Hematopoietic multipotent progenitor cell treated with erythropoietin and hydrocortisone succinate and interleukin-3 and kit ligand, for 4 days (in vitro differentiated cells): Measurements from ENCODE around the gene COL5A1.
A peak's percentile ranks its signal among the peaks of the same experiment; 100 is the strongest.
"Not testable (repeated sequence)": the region's sequence is repeated elsewhere in the genome, so short reads cannot be mapped to it uniquely, and the experiment has no call there.

Source experiments
- DNase-seq: peaks from one replicate; pipeline ENCODE4 v3.0.0-alpha.2; 2015

COL5A1 gene

DNA sequence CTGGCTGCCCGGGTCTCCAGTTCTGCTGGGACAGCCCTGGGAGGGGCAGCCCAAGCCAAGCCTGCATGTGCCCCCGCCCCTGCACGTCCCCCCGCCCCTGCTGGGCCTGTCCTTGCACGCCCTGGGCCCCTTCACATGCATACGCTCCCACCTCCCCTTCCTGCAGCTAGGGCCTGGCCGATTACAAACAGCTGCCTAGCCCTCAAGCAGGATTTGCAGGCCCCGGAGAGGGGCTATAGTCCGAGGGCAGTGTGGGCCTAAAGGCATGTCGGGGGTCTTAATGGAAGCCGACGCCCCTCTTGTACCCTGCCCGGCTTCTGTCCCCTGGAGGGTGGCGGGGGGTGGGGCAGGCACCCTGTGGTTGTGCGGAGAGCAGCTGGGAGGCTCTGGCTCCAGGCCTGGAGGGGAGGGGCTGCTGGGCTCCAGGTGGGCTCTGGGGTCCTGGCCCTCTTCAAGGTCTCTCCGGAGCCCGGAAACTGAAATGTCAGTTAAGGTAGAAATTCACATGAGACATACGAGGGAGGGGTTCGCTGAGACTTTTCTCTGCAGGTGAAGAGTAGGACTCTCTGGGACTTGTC lies 16.9 kb downstream of the COL5A1 start:
- no peak for DNase-seq

DNA sequence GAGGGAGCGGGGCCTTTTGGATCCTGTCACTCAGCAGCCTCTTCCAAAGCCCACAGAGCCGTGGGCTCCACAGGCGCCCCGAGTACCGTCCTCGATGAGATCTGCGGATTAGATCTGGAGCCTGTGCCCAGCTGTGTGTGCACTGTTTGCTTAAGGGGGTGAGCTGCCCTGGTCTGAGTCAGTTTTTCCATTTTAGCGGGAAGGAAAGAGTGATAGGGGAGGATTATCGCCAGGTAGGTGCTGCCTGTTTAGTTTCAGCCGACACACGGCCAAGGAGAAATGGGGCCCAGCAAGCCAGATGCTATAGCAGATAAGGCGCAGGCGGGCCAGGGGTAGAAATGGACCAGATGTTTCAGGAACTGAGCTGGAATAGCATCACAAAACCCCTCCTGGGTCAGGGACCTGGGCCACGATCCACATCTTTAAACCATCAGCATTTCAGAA lies 18.1 kb downstream of the COL5A1 start:
- DNase-seq: no peak

DNA sequence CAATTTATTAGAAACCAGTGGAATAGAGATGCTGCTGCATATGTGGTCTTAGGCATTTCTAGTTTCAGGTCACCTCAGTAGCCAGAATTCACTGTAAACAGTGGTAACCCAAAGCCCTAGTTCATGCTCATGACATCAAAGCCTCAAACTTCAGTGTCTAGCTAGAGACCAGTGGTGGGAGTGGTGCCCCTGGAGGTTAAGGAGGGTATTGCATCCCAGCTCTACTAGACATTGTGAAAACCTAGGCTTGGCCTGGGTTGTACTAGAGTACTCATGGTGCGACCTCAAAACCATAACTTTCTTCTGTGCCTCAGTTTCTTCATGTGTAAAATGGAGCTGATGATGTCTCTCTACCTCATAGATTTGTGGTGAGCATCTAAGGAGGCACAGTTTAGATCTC lies 18.8 kb downstream of the COL5A1 start:
- DNase-seq: peak; percentile 36

DNA sequence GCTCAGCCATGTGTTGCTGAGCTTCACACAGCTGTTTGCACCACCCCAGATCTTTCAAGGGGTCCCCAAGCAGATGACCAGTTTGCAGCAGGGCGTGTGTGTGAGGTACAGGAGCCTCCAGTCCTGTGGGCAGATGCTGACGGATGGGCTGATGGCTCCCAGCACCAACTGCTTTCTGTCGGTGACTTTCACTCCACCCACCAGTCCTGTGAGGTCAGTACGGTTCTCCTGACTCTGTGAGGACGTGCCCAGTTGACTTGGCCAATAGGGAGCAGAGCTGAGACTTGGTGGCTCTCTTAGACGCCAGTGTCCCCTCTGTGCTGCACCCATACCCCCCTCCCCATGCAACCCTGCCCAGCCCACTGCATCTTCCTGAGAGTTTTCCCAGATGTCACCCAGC lies 19.7 kb downstream of the COL5A1 start:
- no peak for DNase-seq

DNA sequence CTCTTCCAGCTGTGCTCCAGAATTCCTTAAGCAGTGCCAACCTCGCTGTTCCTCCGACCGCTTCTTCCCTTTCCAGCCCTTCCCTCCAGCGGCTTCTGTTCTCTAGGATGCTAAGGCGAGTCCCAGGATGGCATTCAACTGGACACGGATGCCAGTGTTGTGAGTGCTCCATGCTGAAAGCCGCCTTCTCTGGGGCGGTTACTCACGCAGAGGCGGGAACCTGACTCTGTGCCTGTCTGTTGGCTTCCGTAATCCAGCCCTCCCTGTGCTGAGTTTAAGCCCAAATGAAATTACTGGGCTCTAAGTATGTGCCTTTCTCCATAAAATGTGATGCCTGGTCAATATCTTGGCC lies 20.2 kb downstream of the COL5A1 start:
- DNase-seq: no peak

DNA sequence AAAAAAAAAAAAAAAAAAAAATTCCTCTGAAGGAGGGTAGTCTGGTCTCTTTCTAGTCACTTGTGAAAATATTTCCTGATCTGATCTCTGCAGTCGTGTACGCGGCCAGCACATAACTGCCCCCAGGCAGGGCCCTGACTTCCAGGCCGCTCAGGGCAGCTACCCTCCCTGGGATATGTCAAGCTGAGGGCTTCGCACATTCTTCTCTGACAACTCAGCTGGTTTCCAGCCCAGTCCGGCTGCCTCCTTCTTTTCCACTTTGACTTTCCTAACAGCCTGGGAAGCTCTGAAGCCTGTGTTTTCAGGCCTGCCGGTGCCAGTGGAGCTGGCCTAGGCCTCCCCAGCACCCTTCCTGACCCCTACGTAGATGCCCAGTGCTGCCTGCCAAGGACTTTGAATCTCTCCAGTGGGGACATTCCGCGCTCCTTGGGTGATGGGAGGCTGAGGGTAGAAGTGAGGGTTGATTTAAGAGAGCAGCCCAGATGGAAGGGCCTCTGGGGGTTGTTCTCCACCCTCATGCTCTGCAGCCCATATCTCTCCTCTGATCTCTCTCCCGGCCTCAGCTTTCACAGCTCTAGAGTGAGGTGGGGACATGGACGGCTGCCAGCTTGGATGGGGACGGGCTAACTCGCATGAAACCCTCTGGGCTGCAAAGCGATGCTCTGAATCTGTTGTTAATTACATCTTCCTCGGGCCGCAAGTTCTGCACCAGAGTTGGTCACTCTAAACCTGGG lies 20.7 kb downstream of the COL5A1 start:
- no peak for DNase-seq

DNA sequence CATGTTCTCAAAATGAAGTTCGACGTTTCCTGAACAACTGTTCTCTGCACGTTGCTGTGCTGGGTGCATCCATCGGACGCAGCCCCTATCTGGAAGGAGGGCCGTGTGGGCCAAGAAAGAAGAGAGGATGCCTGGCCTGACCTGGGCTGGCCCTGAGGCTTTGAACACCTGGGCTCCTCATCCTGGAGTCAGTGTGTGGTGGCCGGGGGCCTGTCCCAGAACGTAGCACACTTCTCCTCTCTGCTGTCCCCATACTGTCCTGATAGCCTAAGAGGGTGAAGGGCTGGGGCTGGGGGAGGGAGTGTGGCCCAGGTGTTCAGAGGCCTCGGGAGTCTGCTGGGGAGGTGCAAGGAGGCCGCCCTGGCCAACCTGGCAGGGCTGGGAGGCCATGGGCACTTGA lies 21.5 kb downstream of the COL5A1 start:
- no peak for DNase-seq

DNA sequence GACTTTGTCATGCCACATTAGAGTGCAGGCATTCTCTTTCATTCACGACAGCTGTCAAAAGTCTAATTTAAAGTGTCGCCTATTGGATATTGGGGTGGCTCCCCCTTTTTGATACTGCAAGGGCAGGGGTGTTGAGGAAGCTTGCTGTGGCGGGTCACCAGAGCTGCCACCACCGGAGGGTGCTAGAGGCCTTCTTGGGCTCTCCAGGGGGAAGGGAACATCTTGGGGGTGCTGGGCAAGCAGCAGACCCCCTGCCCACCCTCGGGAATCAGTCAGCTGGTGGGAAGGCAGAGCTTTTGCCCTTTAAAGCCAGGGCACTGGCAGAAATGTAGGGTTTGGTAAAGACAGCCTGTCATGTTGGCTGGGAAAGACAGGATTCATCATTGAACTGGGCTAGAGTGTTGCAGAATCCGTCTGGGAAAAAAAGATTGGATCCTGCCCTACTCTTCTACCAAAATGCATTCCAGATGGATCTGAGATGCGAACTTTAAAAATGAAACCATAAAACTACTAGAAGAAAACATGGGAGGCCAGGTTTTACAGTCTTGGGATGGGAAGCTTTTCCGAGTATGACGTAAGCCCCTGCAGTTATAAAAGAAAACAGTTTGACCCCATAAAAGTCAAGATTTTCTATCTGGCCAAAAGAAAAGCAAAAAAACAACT lies 22.3 kb downstream of the COL5A1 start:
- no peak for DNase-seq

DNA sequence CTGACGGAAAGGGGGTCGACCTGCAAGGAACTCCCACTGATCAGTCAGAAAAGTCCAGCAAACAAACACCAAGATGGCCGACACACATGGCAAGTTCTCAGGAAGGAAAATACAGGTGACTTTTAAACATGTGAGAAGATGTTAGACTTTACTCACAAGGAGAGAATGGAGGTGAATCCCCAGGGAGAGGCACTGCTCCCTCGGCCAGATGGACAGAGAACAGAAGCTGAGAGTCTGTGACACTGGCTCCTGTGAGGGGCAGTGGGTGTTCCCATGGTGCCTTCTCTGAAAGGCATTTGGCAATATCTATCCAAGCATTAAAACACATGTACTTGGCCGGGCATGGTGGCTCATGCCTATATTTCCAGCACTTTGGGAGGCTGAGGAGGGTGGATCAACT lies 22.8 kb downstream of the COL5A1 start:
- no peak for DNase-seq

DNA sequence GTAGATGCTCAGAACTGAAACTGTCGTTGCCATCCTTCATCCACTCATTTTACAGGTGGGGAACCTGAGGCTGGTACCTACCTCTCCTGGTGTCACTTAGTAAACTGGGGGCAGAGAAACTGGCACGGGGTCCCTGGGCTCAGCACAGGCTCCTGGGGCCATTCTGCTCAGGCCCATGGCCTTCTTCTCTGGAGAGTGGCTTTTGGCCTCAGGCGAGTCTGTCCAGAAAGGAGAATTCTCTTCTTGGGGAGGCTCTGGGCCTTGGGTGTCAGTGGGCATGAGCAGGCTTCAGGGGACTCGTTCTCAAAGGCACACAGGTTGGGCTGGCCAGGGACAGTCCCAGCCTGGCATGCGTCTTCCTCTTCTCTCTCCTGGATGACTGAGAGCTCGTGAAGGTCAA lies 24.6 kb downstream of the COL5A1 start:
- no peak for DNase-seq

DNA sequence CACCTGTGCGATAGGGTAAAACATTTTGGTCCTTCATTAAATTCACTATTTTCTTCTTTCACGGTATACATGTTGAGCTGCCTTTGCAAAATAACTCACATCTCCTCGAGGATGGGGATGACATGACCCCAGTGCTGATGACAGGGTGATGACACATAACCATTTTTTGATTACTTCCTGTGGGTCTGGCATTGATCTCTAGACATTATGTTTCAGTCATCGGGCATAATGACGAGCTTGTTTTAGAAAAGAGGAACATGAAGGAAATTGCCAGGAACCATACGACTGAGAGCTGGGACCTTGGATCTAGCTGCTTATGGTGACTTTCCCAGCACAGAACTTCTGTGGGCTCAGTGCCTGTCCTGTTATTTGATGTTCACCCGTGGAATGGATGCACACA lies 25.2 kb downstream of the COL5A1 start:
- peak; percentile 17 for DNase-seq

DNA sequence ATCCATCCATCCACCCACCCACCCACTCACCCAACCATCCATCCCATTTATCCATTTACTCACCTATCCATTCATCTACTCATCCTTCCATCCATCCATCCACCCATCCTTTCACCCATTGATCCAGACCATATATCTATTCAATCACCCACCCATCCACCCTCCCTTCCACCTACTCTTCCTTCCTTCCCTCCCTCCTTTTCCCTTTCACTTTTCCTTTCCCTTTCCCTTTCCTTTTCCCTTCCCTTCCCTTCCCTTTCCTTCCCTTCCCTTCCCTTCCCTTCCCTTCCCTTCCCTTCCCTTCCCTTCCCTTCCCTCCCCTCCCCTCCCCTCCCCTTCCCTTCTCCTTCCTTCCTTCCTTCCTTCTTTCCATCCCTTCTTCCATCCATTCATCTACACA lies 27.4 kb downstream of the COL5A1 start:
- not testable (repeated sequence) for DNase-seq

DNA sequence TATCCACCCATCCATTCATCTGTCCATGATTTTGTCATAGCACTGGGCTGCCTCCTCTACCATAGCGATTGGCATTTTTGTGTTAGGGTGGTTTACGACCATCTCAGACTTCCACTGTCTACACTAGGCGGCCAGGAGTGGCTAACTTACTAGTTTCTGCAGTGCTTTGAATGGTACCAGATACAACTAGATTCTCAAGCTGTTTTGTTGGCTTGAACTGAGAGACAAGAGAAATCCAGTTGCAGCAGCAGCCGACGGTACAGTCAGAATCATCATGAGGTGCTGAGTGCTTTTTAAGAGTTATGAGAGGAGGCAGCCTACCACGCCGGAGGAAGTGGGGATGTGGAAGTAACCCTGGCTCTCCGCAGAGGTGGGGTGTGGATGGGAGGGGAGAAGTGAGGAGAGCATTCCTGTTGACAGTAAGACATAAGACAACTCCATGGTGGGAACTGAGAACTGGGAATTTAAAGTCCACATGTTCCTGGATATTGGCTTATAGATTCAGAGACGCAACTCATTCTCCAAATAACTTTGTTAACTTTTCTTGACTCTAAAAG lies 27.9 kb downstream of the COL5A1 start:
- DNase-seq: no peak

DNA sequence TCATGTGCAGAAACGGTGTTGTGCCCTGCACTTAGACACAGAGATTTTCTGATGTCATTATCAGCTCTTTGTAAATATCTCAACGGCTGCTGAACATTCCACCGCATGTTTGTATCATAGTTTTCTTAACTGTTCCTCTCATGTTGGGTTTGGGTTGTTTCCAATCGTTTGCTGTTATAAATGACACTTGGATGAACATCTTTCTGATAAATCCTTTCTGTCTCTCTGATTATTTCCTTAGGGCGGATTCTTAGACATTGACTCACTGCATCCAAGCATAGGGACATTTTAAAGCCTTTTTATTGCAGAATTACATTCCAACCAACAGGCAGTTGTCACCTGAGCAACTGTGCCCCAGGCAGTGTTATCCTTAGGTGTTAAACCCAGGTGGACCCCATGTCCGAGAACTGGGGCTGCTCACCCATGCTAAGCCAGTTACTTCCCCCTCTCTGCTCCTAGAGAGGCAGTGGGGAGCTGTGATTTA lies 28.5 kb downstream of the COL5A1 start:
- no peak for DNase-seq

DNA sequence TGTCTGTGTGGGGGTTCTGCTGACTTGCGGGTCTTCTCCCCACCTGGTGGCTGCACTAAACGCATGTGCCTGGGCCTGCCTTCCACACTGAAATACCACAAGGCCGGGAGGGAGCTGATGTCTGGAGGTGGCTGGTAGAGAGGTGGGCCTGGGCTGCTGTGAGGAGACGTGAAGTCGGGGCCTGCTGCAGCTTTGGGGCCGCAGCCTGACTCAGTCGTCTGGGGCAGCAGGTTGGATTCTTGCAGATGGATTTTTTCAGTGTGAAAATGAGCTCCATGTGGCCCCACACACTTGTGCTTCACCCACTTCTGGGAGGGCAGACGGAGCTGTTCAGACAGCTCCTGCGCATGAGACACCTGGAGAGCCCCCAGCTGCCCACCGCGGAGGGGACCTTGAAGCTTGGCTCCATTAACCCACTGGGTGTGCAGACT lies 29.3 kb downstream of the COL5A1 start:
- DNase-seq: no peak

DNA sequence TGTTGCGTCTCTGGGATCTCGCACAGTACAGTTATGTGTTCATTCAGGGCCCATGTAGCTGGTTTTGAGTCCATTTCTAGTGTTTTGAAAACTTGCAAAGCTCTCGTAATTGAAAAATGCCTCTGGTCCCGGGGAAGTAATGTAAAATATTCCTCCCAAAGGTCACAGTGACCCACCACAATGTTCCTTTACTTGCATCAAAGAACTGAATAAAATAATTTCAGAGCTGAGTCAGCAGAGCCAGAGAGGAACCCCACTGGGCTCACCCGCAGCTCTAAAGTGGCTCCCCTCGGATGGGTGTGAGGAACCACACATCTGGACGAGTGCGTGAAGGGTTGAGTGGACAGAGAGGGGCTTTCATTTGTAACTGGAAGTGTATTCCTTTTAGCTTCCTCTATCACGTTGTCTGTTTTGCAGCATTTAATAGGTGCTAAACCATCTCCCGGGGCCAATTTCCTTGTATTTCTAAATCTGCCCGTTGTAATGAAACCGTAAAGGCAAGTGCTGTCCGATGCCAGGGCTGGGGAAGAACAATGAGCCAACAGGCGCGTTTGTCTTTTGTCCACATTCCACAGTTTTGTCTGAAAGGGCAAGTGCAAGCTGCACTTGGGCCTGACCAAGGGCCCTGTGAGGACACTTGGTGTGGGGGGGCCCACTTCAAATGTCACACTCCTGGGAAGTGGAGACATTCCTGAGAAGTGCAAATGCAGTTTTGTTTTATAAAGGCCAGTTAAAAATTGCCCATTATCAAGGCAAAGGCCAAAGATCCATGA lies 29.9 kb downstream of the COL5A1 start:
- DNase-seq: no peak

DNA sequence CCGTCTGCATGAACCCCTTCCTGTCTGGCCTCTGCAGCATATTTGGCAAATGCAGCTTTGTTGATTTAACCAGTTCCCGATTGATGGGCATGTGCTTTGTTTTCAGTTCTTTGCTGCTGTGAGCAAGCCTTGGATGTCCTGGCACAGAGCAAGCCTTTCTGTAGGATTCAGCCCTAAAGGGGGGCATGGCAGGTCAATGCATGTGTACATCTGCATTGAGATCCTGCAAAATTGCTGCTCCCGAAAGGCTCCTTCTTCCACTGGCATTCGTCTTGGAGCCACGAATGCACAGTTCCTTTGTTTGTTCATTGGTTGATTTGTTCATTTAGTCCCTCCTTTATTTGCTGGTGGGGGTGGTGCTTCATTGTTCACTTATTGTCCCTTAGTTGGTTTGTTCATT lies 34.8 kb downstream of the COL5A1 start:
- no peak for DNase-seq

DNA sequence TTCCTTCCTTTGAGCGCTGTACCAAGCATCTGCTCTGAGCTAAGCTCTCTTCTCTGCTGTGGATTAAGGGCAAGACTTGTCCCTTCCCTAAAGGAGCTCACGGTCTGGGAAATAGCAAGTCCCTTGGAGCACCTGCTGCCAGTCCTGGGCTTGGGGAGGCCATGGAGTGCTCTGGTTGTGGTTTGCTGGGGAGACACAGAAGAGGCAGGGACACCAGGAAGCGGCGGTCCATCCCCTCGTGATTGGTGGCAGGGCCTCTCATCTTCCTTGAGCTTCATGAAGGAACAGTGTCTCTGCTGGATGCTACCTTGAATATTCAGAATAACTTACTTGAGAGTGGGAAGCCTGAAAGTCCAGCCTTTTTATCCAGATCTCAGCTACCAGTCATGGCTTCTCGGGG lies 35.3 kb downstream of the COL5A1 start:
- DNase-seq: no peak

DNA sequence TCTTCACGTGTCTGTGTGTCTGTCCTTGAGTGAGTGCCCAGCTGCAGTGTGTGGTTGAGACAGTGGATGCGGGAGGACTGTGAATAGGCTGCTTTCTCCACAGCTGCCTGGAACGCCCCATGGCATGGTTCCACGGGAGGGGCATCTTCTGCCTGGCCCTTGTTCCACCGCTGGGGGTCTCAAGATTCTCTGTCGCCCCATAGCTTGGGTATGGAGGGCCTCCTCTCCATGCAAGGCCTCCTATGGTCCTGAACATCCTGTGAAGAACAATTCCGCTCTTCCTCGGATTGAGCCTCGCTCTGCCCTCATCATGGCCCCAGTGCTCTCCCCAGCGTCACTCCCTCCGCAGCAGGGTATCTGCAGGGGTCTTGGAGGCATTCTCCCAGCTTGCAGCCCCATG lies 36.1 kb downstream of the COL5A1 start:
- no peak for DNase-seq

DNA sequence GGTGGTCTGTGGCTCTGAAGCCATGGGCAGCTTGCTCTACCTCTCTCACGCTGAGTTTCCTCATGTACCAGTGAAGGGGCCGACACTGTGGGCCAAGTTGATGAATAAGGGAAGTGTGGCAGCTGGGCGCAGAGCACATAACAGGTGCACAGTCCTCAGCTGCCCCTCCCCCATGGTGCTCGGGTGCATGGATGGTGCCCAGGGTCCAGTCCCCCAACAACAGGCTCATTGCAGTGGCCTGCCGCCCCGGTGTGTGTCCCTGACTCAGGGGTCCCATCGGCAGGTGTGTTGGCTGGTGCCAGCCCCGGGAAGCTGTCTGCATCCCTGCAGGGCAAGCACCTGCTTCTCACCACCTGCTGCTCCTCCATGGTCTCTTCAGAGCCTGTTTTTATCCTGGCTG lies 36.6 kb downstream of the COL5A1 start:
- DNase-seq: no peak

DNA sequence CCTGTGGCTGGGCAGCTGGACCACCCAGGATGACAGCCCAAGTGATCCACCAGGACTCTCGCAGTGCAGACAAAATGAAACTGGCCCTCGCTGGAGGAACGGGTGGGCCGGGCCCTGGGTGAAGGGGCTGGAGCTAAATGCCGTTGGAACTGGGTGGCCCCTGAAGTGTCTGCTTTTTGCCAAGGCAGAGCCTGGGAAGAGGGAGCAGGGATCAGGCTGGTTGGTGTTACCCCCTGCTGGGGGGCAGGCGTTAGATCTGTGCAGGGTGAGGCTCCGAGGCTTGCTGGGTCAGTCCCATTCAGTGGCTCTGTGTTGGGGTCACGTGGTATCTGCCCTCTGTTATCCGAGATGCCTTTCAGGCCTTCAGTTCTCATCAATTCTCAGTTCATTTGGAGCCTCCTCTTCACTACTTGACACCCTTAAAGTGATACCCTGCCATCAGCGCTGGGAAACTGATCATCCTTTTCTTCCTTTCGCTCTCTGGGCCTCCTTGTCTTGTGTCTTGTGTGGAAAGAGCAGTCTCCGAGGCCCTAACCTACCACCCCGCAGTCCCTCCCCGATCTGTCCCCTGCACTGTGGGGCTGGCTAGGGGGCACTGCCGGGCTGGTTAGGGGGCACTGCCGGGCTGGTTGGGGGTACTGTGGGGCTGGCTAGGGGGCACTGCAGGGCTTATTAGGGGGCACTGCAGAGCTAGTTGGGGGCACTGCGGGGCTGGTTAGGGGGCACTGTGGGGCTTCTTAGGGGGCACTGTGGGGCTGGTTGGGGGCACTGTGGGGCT lies 37.3 kb downstream of the COL5A1 start:
- no peak for DNase-seq

DNA sequence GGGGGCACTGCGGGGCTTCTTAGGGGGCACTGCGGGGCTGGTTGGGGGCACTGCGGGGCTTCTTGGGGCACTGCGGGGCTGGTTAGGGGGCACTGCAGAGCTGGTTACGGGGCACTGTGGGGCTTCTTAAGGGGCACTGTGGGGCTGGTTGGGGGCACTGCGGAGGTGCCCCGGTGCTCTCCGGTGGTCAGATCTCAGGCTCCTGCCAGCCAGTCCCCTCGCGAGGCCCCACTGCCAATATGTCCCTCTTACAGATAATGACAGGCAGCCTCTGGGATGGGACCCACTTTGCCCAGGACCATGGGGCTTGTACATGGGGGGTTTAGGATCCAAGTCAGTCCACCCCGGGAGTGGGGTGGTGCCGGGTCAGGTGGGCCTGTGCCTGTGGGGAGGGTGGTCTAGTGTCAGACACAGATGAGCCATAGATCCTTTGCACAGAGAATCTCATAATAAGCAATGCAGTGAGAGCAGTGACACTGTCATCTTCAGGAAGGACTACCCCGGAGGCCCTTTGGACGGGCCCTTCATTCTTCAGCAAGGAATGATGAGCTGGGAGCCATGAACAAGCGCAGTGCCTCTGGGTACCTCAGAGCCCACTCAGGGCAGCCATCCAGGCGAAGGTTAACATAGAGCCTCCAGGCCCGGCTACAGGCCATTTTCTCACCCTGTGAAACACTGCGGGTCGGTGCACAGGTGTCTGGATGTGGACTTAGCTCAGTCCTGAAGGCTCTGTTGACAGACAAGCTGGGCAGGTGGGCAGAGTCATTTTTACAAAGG lies 38.2 kb downstream of the COL5A1 start:
- DNase-seq: no peak
